Measurements from ENCODE around the gene UTRN. TPM values are rescaled to one million over a fixed set of nuclear protein-coding genes. Genes with fewer than 3 reads are reported as not detected.

Gene UTRN
- total RNA-seq, 1 experiment from 2014 or later: 79.7 TPM

DNA sequence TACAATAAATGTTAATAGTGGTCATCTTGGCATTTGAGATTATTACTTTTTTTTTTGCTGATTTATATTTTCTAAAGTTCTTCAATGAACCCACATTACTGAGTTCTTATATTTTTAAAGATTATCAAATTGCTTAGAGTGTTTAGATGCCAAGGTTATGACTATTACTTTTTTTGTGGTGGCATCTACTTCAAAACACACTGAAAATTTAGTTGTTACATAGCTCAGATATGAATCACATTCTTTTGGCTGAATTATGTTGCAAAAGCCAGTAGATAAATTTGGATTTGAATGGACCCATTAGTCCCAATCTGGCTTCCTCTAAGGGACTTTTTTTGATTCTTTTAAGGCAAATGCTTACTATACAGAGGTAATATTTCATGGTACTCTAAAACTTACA lies 8.9 kb downstream of the UTRN start:
- no peak overlapping the region for H3K27ac ChIP-seq (ENCODE audit: insufficient read length, low read depth, low read length)
- H2BK120ac ChIP-seq (ENCODE audit: low read depth, low read length, poor library complexity, severe bottlenecking): no peak overlapping the region
- no peak overlapping the region for H3K4me2 ChIP-seq (ENCODE audit: insufficient read depth, insufficient read length, low read length)
- H2BK5ac ChIP-seq (ENCODE audit: insufficient read length, low read length): no peak overlapping the region
- no peak overlapping the region for H3K4me3 Mint-ChIP-seq
- DNase-seq: no peak
- H4K91ac ChIP-seq (ENCODE audit: insufficient read length, low read depth, low read length): no peak overlapping the region
- no peak overlapping the region for H4K5ac ChIP-seq (ENCODE audit: insufficient read length, low read depth, low read length)
- H3K27me3 ChIP-seq (ENCODE audit: insufficient read depth, low read length): no peaks in the 10 kb centered on the region
- no peak overlapping the region for H3K14ac ChIP-seq (ENCODE audit: insufficient read depth, low read length)
- H4K8ac ChIP-seq (replicated peaks; ENCODE audit: insufficient read length, low read depth, low read length): no peak overlapping the region
- H2BK20ac ChIP-seq (ENCODE audit: low read depth, low read length, poor library complexity, severe bottlenecking): no peak overlapping the region
- peaks cover 0 to 6% of the 10 kb centered on the region in 2 experiments; a peak in 1 of 5 replicates for H3K9me3 Mint-ChIP-seq
- no peak overlapping the region for H2BK15ac ChIP-seq (ENCODE audit: low read depth, low read length)
- no peaks in the 10 kb centered on the region for H3K79me2 ChIP-seq (ENCODE audit: insufficient read depth, low read length)
- H3K23me2 ChIP-seq (ENCODE audit: insufficient read length, low read depth, low read length, poor library complexity, severe bottlenecking): no peaks in the 10 kb centered on the region
- peaks cover 20 to 27% (median 22%) of the 10 kb centered on the region in 3 experiments for H3K36me3 Mint-ChIP-seq (ENCODE audit: insufficient read depth in 1 of 3, low read depth in 3 of 3)
- H2AK5ac ChIP-seq (ENCODE audit: insufficient read length, low read length): no peak overlapping the region
- no peaks in the 10 kb centered on the region for H4K20me1 ChIP-seq (ENCODE audit: control insufficient read depth, insufficient read depth, insufficient read length)
- no peak overlapping the region for H3T11ph ChIP-seq (ENCODE audit: low read length)
- H3K4me1 ChIP-seq (ENCODE audit: insufficient read depth, low read length): no peaks in the 10 kb centered on the region
- H2BK12ac ChIP-seq (ENCODE audit: insufficient read length, low read depth, low read length): no peak overlapping the region
- H3K9ac ChIP-seq (ENCODE audit: extremely low read depth, insufficient read length, low read length): no peak overlapping the region
- H3K56ac ChIP-seq (ENCODE audit: insufficient read length, low read depth, low read length): no peak overlapping the region
- no peaks in the 10 kb centered on the region for H3K27me3 Mint-ChIP-seq (ENCODE audit: low read depth)
- no peak overlapping the region for H3K18ac ChIP-seq (ENCODE audit: insufficient read length, low read depth, low read length)
- no peaks in the 10 kb centered on the region for H3K79me1 ChIP-seq (ENCODE audit: insufficient read depth, low read depth, low read length, poor library complexity, severe bottlenecking)
- peaks cover 4 to 7% of the 10 kb centered on the region in 2 experiments for H3K4me1 Mint-ChIP-seq
- no peak overlapping the region for H3K4ac ChIP-seq (ENCODE audit: low read depth, low read length)
- H2AFZ ChIP-seq (ENCODE audit: low read length): no peak overlapping the region
- TF ChIP-seq, protein P1, sequence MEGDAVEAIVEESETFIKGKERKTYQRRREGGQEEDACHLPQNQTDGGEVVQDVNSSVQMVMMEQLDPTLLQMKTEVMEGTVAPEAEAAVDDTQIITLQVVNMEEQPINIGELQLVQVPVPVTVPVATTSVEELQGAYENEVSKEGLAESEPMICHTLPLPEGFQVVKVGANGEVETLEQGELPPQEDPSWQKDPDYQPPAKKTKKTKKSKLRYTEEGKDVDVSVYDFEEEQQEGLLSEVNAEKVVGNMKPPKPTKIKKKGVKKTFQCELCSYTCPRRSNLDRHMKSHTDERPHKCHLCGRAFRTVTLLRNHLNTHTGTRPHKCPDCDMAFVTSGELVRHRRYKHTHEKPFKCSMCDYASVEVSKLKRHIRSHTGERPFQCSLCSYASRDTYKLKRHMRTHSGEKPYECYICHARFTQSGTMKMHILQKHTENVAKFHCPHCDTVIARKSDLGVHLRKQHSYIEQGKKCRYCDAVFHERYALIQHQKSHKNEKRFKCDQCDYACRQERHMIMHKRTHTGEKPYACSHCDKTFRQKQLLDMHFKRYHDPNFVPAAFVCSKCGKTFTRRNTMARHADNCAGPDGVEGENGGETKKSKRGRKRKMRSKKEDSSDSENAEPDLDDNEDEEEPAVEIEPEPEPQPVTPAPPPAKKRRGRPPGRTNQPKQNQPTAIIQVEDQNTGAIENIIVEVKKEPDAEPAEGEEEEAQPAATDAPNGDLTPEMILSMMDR (conservative IDR thresholded peaks at IDR 0.05): no peak
- H3K23ac ChIP-seq (ENCODE audit: insufficient read length, low read depth, low read length): no peak overlapping the region
- H3K27ac Mint-ChIP-seq: no peak overlapping the region
- H3K9me3 ChIP-seq (ENCODE audit: control insufficient read depth, low read depth, low read length): no peaks in the 10 kb centered on the region
